GM21825 (cell line): ENCODE data around the gene OR10A5.
"Not testable (repeated sequence)": the region's sequence is repeated elsewhere in the genome, so short reads cannot be mapped to it uniquely, and the experiment has no call there.

Source experiments
- ATAC-seq: cut with Tn5 transposase; IDR thresholded peaks from one replicate; pipeline ENCODE4 v1.9.1; 2021; ENCODE audit warnings: mild to moderate bottlenecking, moderate library complexity; ENCODE audit not compliant: unreplicated experiment

Gene OR10A5, protein sequence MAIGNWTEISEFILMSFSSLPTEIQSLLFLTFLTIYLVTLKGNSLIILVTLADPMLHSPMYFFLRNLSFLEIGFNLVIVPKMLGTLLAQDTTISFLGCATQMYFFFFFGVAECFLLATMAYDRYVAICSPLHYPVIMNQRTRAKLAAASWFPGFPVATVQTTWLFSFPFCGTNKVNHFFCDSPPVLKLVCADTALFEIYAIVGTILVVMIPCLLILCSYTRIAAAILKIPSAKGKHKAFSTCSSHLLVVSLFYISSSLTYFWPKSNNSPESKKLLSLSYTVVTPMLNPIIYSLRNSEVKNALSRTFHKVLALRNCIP

GRCh38 chr11:6845383-6845782 lies at the start of gene OR10A5:
Gene OR10A5 (plus strand): TSS chr11:6845683. CDS start chr11:6845683, 0 bp downstream.
- ATAC-seq, result no peak

DNA sequence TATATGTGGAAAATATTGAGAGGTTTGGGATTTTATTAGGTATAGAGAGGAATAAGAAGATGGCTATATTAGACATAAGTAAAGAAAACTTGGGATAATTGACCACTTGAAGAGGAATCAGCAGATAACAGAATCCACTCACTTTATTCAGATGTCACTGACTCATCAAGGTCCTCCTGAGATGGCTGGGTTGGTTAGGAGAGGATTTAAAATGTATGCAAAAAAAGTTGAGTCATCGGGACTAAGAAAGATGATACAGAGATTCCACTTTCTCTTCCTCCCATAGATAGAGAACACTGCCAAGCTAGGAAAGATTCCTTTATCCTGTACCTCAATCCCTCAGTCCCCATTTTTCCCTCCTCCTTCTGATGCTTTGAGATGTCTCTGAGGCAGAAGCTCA lies 46.1 kb upstream of the OR10A5 start, which contains the start of gene OR6A2:
TSS of gene OR6A2 (minus strand) at position 288 of the 400 bp plus-strand sequence. CDS start 3,981 bp downstream, outside the sequence.
- no peak for ATAC-seq

DNA sequence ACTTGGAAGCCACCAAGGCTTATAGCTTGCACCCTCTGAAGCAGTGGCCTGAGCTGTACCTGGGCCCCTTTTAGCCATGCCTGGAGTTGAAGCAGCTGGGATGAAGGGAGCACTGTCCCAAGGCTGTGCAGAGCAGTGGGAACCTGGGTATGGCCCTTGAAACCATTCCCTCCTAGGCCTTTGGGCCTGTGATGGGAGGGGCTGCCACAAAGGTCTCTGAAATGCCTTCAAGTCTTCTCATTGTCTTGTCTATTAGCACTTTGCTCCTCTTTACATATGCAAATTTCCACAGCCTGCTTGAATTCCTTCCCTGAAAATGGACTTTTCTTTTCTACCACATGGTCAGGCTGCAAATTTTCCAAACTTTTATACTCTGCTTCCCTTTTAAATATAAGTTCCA lies 44.4 kb upstream of the OR10A5 start:
- not testable (repeated sequence) for ATAC-seq

DNA sequence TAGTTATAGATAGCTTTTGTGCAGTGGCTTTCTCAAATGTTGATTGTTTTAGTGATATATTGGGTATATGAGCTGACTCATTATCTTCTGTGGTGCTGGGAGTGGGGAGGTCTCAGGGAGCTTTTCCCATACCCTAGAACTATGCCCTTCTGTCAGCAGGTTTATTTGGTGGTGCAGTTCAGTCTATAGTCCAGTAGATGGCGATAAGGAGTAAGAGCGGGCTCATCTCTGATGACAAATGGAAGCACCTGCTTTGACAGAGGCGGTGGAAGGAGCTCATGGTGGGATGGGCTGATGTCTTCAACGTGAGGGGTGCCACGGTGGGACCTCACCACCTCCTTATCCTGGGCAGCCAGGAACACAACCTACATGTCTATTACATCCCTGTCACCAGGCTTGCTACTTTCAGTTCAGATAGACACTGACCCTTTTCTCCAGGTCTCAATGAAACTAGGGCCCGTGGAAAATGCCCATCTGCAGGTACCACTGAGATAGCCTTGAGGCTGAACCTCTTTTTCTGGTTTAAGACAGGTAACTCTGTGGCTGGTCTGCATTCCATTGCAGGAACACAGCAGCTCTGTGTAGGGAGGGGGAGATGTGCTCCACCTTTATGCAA lies 33.0 kb upstream of the OR10A5 start:
- no peak for ATAC-seq

DNA sequence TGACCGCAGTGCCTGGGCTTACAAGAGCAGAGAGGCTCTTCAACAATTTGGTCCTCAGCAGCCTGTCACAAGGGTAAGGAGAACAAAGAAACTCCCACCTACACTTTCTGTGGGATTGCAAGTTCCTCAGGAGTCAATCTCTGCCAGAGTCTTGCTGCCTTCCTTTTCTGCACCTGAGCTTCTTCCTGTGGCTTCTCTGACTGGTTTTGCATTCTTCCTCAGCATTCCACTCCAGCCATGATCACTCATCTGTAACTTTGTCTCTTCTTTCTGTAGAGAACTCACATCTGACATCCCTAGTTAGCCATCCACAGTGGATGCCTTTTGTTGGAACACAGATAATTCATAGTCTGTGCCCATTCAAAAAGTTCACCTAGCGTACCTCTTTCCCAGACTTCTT lies 31.8 kb upstream of the OR10A5 start:
- ATAC-seq, result no peak

DNA sequence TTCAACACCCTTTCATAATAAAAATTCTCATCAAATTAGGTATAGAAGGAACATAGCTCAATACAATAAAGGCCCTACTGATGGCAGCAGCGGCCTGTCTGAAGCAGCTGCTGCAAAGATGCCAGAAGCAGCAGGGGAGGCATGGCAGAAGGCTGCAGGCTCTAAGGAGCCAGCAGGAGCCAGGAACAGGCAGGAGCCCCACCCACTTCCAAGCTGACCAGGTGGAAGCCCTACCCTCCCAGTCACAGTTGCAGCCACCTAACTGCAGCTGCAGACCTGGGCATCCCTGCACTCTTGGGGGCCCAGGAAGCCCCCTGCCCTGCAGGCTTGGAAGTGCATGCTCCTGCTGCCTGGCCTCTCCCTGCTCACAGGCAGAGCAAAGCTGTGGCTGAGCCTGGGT lies 27.8 kb upstream of the OR10A5 start:
- ATAC-seq, result no peak

DNA sequence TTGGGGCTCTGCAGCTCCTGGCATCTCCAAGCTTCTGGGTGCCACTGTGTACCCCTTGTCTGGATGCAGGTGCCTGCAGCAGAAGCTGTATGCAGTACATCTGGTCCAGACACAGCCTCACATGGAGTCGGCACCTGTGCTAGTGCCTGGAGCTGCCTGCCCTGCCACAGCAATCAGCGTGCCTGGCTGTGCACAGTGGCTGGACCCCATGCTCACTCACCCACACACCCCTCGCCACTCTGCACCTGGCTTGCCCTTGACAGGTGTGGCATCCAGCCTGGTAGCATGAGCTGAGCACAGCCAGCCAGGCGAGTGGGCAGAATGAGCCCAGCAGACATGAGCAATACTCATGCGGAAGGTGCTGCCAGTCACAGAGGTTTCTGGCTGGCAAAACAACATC lies 26.5 kb upstream of the OR10A5 start:
- no peak for ATAC-seq

- ATAC-seq, result no peak
These were observed 21.2 kb upstream of the OR10A5 start for GRCh38 chr11:6824136-6824823.

- no peak for ATAC-seq
These were observed 20.2 kb upstream of the OR10A5 start for GRCh38 chr11:6825231-6825744.

- ATAC-seq, result no peak
These were observed 17.4 kb upstream of the OR10A5 start for GRCh38 chr11:6828103-6828502.

DNA sequence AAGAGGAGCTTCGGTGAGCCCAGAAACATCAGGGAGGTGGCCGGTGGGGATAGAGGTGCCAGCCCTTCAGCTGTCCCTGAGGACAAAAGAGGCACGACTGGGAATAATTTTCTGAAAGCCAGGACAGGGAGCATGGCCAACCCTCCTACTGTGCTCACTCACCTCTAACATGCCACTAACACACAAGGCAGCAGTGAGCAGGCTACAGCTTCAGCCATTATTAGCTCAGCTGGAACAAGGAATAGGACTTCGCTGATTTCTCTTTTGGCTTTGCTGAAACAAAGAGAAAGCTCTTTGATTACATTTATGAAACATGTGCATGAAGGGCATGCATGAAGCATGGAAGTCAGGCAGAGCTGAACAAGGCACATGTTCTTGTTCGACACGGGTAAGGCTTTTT lies 12.1 kb upstream of the OR10A5 start:
- ATAC-seq, result no peak

- ATAC-seq, result no peak
These were observed 11.5 kb upstream of the OR10A5 start for GRCh38 chr11:6834021-6834420.

DNA sequence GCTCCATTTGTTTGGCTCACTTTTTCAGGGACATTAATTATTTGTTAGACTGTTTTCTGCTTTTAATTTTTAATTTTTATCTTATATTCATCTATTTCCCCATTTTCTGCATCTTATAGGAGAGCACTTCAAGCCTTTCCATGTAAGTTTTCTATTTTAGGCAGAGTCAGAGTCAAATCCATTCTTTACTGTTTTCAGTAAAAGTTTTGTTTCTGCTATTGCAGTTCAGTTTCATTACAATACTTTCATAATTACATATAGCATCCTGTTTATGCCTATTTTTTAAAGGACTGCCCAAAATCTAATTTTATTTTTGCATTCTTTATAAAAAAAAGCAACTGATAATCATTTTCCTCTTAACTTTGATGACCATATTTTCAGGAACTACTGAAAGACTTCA lies 3.8 kb upstream of the OR10A5 start:
- ATAC-seq, result no peak

GRCh38 chr11:6843670-6844069 lies 1.8 kb upstream of the OR10A5 start:
- ATAC-seq, result no peak

GRCh38 chr11:6844356-6844755 lies 1.1 kb upstream of the OR10A5 start:
- ATAC-seq, result no peak

- ATAC-seq, result no peak
These were observed 5.0 kb downstream of the OR10A5 start for GRCh38 chr11:6850526-6850925.

DNA sequence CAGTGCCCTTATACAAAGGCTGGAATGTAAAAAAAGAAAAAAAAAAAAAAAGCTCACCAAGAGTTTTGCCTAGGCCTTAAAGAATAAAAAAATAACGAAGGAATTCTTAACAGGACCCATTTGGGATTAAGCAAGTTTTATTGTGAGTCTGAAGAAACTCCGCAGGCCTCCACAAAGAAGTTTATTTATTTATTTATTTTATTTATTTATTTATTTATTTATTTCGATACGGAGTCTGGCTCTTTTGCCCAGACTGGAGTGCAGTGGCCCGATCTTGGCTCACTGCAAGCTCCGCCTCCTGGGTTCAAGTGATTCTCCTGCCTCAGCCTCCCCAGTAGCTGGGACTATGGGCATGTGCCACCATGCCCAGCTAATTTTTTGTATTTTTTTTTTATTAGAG lies 9.3 kb downstream of the OR10A5 start:
- ATAC-seq, result not testable (repeated sequence)

DNA sequence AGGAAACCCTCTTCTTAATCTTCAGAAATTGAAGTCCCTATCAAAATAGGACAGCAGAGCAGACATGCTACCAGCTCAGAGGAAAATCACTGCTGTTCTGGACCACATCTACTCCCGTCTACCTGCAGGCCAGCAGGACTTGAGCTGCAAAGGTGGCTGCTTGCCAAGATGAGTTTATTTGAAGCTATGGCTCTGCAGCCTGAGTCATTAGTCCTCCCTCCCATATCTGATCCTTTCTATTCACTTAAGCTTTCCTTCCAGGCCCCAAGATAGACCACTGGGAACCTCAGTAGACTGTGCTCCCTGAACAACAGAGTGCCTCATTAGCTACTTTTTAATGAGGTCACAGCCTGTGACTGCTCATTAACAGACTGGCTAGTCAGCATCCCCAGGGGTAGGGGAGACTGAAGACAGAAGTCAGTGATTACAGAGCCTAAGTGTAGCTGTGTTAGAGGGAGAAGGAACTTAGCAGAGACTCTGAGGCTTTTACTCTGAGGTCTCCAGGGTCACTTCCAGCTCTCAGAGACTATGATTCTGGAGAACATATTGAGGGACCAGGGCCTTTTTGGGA lies 10.6 kb downstream of the OR10A5 start:
- no peak for ATAC-seq

- no peak for ATAC-seq
These were observed 11.4 kb downstream of the OR10A5 start for GRCh38 chr11:6856871-6857270.

- ATAC-seq, result no peak
These were observed 17.5 kb downstream of the OR10A5 start, which contains the start of gene OR10A2 for GRCh38 chr11:6862961-6863360. Gene OR10A2 (plus strand): TSS chr11:6863057. CDS start chr11:6869755, 6,698 bp downstream.

DNA sequence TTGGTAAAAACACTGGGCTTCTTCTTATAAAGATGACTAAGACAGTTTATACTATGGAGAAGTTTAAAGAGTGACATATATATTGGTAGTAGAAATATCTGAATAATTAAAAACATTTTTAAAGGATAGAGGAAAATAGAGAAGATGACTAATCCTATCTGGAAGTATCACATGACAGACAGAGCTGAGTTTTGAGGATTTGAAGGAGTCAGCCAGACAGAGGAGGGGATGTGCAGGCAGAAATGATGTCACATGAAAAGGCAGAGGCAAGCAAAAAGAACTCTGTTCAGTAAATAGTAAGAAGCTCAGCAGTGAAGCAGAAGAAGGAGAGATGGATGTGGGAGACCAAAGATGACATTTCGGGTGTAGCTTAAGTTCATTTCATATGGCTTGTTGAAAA lies 19.0 kb downstream of the OR10A5 start:
- no peak for ATAC-seq
